Activated CD8-positive, alpha-beta T cell treated with anti-CD3 and anti-CD28 coated beads for 36 hours (primary cell): ENCODE data around the gene GSS. TPM values are rescaled to one million over a fixed set of nuclear protein-coding genes. Genes with fewer than 3 reads are reported as not detected.

Source experiments
- ATAC-seq: fragments of 200-7000 bp; cut with Tn5 transposase; one replicate; pipeline ENCODE4 v1.10.0; 2021; ENCODE audit warnings: mild to moderate bottlenecking, moderate library complexity
- CTCF ChIA-PET: fragments of 350-600 bp; sonication (Branson Sonifier 250); formaldehyde crosslinking; loops from one replicate; lab custom pipeline; 2021; ENCODE audit warnings: antibody characterized with exemption; lab: Charles Lee
- POLR2A ChIA-PET: fragments of 350-600 bp; sonication (Branson Sonifier 250); formaldehyde crosslinking; loops from one replicate; lab custom pipeline; 2021; ENCODE audit warnings: antibody characterized with exemption; lab: Charles Lee
- DNase-seq: peaks from one replicate; pipeline ENCODE4 v3.0.0-alpha.2; 2020
- H3K27ac Mint-ChIP-seq: one replicate; pipeline ENCODE4 v1.8.0; 2021; ENCODE audit warnings: mild to moderate bottlenecking, mixed read lengths
- H3K27me3 Mint-ChIP-seq: one replicate; pipeline ENCODE4 v1.8.0; 2021; ENCODE audit warnings: mixed read lengths
- H3K36me3 Mint-ChIP-seq: one replicate; pipeline ENCODE4 v1.8.0; 2021; ENCODE audit warnings: low read depth, mixed read lengths
- H3K4me1 Mint-ChIP-seq: one replicate; pipeline ENCODE4 v1.8.0; 2021; ENCODE audit warnings: low read depth, mixed read lengths
- H3K4me3 Mint-ChIP-seq: one replicate; pipeline ENCODE4 v1.8.0; 2021; ENCODE audit warnings: mild to moderate bottlenecking, moderate library complexity, mixed read lengths
- H3K9me3 Mint-ChIP-seq: one replicate; pipeline ENCODE4 v1.8.0; 2021; ENCODE audit warnings: mixed read lengths
- CTCF ChIP-seq: fragments of 200-600 bp; IDR thresholded peaks from one replicate; pipeline ENCODE4 v1.8.0; 2022; ENCODE audit warnings: antibody characterized with exemption, mild to moderate bottlenecking
- intact Hi-C: fragments of 100-400 bp; cut with micrococcal nuclease; formaldehyde crosslinking; loops from one replicate; pipeline ENCODE4 v1.10.0; 2022
- total RNA-seq, 2 experiments: library from RNA; stranded (reverse); gene quantifications; one replicate each; pipeline ENCODE4 v1.2.3, GENCODE V29; 2021

The GSS gene
- total RNA-seq, 2 experiments from 2014 or later: 50.9 to 52.7 TPM

DNA sequence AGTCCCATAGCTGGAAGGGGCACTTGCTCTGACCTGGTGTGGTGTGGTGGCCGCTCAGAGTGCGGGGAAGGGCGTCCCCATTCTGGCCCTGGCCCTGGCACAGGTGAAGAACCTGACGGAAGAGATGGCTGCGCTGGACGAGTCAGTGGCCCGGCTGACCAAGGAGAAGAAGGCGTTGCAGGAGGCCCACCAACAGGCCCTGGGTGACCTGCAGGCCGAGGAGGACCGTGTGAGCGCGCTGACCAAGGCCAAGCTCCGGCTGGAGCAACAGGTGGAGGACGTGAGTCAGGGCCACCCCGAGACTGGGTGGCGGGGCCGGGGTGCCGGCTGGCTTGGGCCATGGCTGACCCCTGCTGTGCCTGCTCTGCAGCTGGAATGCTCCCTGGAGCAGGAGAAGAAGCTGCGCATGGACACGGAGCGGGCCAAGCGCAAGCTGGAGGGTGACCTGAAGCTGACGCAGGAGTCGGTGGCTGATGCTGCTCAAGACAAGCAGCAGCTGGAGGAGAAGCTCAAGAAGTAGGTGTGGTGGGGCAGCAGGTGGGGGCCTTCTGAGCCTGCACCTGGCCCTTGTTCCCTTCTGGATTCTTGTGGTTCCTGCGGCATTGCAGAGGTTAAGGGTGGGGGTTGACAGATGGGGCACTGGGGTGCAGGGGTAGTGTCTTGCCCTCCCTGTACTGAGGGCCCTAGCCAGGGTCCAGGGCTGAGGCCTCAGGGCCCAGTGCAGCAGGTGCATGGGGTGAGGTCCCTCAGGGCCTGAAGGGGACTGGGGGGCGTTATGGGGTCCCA, 40.8 kb upstream of the GSS start:
- intact Hi-C loops: no loop called here
- ATAC-seq: no peak
- H3K9me3 Mint-ChIP-seq: no peaks in the 10 kb centered on the region
- no peak overlapping the region for H3K4me3 Mint-ChIP-seq
- no peak for TF ChIP-seq CTCF
- ChIA-PET CTCF (no interaction called here), POLR2A (interaction anchor here (0.6 kb wide), 1 partner anchor 1012 kb away, joined by 3 read pairs; no protein-coding TSS in a partner anchor)
- H3K4me1 Mint-ChIP-seq: no peaks in the 10 kb centered on the region
- H3K27me3 Mint-ChIP-seq: no peaks in the 10 kb centered on the region
- no peak overlapping the region for H3K27ac Mint-ChIP-seq
- peaks cover 19% of the 10 kb centered on the region for H3K36me3 Mint-ChIP-seq
- no peak for DNase-seq

DNA sequence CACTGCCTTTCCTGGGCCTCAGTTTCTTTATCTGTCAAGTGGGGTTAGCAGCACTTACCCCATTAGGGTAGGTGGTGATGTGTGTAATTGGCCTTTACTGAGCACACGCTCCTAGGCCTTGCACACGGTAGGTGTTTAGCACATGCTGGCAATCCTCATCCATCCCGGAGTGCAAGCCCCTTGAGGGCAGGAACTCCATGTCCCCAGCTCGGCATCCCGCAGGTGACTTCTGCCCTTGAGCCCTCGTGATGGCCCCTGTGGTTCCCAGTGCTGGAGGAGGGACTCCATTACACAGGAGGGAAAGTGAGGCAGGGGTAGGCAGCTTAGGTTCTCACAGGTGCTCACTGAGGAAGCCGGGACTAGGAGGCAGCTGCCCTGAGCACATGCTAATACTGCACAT, 40.1 kb upstream of the GSS start:
- Mint-ChIP-seq H3K27ac (no peak overlapping the region), H3K4me1 (no peaks in the 10 kb centered on the region), H3K9me3 (no peaks in the 10 kb centered on the region), H3K36me3 (peaks cover 16% of the 10 kb centered on the region), H3K27me3 (no peaks in the 10 kb centered on the region), H3K4me3 (no peak overlapping the region)
- CTCF ChIA-PET: interaction anchor here (0.7 kb wide), 1 partner anchor 122 kb away, joined by 3 read pairs; no protein-coding TSS in a partner anchor
- POLR2A ChIA-PET: interaction anchor here (1.1 kb wide), 1 partner anchor 21 kb away, joined by 3 read pairs; no protein-coding TSS in a partner anchor
- DNase-seq (no peak), ATAC-seq (no peak)
- TF ChIP-seq CTCF: no peak
- intact Hi-C loops: no loop called here

- CTCF ChIA-PET: interaction anchor here (0.7 kb wide), 1 partner anchor 121 kb away, joined by 3 read pairs; no protein-coding TSS in a partner anchor
These were observed 39.6 kb upstream of the GSS start for GRCh38 chr20:34995192-34995591.

DNA sequence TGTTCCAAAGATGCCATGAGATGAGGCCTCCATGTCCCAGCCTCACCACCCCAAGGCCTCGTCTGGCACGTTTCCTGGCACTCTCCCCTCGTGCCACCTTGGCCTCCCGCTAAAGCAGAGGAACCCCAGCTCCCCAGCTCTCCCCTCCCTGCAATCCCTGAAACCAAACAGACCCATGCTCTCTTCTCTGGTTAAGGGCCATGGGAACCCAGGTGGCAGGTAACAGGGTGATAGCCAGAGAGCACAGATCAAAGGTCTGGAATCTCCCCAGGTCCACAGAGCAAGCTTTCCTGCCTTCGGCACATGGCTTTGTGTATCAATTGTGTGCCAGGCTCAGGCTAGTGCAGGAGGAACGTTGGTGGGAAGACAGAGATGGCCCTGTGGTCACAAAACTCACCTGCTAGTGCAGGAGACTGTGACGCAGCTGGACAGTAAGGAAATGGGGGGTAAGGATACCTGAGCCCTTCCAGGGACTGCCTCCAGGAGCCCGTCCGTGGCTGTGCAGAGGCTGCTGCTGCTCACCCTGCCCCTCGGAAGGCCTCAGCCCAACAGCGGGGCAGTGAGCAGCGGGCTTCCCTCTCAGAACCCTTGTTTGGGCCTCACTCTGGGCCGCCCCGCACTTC, 39.0 kb upstream of the GSS start:
- DNase-seq: no peak
- TF ChIP-seq CTCF: no peak
- intact Hi-C loops: no loop called here
- Mint-ChIP-seq H3K4me1 (no peaks in the 10 kb centered on the region), H3K36me3 (peaks cover 16% of the 10 kb centered on the region), H3K27ac (no peak overlapping the region), H3K4me3 (no peak overlapping the region), H3K9me3 (no peaks in the 10 kb centered on the region), H3K27me3 (no peaks in the 10 kb centered on the region)
- CTCF ChIA-PET: no interaction called here
- ATAC-seq: no peak
- POLR2A ChIA-PET: interaction anchor here (1.1 kb wide), 1 partner anchor 22 kb away, joined by 3 read pairs; no protein-coding TSS in a partner anchor

More at GRCh38 chr20:34995192-34995591, 39.6 kb upstream of the GSS start:
- Mint-ChIP-seq H3K27ac (no peak overlapping the region), H3K4me1 (no peaks in the 10 kb centered on the region), H3K9me3 (no peaks in the 10 kb centered on the region), H3K27me3 (no peaks in the 10 kb centered on the region), H3K4me3 (no peak overlapping the region), H3K36me3 (peaks cover 16% of the 10 kb centered on the region)
- DNase-seq (no peak), ATAC-seq (no peak)
- intact Hi-C loops: no loop called here
- POLR2A ChIA-PET: interaction anchor here (1.1 kb wide), 1 partner anchor 21 kb away, joined by 3 read pairs; no protein-coding TSS in a partner anchor
- TF ChIP-seq CTCF: no peak
